GM12864 (cell line): ENCODE data around the gene INMT.

Experiments
- DNase-seq: peaks from one replicate; pipeline ENCODE4 v3.0.0-alpha.2; 2011; ENCODE audit warnings: low read depth
- H3K4me3 ChIP-seq: 2 replicates; pipeline ENCODE4 v1.5.1; 2011; ENCODE audit warnings: mild to moderate bottlenecking, low read depth, low read length, control low read depth
- TF ChIP-seq, protein P1 (sequence below): IDR thresholded peaks from 2 replicates; pipeline ENCODE4 v1.5.1; 2011; ENCODE audit warnings: low read depth, mild to moderate bottlenecking, moderate library complexity, low read length, control low read depth, inconsistent platforms; ENCODE audit errors: missing control alignments

The INMT gene

DNA sequence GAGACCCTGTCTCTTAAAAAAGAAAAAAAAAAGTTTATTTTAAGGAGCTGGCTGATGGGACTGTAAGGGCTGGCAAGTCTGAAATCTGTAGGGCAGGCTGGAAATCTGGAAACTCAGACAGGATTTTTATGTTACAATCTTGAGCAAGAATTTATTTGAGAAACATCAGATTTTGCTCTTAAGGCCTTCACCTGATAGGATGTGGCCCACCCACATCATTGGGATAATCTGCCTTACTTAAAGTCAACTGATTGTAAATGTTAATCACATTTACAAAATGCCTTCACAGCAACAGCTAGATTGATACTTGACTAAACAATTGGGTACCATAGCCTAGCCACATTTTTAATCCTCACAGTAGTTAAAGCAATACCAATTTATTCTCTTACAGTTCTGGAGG is 30.8 kb downstream of the INMT start:
- H3K4me3 ChIP-seq, result no peak overlapping the region
- TF ChIP-seq, protein P1, sequence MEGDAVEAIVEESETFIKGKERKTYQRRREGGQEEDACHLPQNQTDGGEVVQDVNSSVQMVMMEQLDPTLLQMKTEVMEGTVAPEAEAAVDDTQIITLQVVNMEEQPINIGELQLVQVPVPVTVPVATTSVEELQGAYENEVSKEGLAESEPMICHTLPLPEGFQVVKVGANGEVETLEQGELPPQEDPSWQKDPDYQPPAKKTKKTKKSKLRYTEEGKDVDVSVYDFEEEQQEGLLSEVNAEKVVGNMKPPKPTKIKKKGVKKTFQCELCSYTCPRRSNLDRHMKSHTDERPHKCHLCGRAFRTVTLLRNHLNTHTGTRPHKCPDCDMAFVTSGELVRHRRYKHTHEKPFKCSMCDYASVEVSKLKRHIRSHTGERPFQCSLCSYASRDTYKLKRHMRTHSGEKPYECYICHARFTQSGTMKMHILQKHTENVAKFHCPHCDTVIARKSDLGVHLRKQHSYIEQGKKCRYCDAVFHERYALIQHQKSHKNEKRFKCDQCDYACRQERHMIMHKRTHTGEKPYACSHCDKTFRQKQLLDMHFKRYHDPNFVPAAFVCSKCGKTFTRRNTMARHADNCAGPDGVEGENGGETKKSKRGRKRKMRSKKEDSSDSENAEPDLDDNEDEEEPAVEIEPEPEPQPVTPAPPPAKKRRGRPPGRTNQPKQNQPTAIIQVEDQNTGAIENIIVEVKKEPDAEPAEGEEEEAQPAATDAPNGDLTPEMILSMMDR, result no peak
- DNase-seq, result no peak

DNA sequence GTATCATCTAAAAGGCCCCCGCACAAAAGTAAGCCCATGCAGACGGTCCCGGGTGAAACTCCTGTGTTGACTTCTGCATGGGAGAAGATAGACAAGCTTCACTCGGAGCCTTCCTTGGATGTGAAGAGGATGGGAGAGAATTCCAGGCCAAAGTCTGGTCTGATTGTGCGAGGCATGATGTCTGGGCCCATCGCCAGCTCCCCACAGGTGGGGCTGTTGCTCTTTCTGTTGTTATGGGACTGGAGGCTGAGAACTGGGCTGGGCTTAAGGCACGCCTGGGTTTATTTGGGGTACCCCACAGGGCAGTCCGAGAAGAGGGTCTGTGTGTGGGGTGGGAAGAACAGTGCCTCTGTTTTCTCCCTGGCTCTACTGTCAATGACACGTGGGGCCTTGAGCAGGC is 33.9 kb downstream of the INMT start:
- DNase-seq, result no peak
- H3K4me3 ChIP-seq, result no peak overlapping the region
- TF ChIP-seq, protein P1, result no peak

DNA sequence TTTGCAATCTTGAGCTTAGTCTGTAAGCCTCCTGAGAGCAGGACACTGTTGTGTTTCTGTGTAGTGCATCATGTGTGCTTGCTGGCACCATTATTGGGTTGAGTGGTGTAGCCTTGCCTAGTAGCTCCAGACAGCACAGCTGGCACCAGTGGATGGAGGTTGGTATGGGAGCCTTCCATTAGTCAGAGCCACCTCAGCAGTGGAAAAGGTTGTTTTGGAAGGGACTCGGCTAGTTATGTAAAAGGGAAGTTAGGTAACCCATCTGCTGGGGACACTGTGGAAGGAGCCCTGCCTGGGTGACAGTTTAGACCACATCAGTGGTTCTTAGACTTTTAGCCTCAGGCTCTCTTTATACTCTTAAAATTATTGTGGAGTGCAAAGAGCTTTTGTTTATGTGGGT is 35.6 kb downstream of the INMT start:
- no peak overlapping the region for H3K4me3 ChIP-seq
- TF ChIP-seq, protein P1, result no peak
- no peak for DNase-seq

DNA sequence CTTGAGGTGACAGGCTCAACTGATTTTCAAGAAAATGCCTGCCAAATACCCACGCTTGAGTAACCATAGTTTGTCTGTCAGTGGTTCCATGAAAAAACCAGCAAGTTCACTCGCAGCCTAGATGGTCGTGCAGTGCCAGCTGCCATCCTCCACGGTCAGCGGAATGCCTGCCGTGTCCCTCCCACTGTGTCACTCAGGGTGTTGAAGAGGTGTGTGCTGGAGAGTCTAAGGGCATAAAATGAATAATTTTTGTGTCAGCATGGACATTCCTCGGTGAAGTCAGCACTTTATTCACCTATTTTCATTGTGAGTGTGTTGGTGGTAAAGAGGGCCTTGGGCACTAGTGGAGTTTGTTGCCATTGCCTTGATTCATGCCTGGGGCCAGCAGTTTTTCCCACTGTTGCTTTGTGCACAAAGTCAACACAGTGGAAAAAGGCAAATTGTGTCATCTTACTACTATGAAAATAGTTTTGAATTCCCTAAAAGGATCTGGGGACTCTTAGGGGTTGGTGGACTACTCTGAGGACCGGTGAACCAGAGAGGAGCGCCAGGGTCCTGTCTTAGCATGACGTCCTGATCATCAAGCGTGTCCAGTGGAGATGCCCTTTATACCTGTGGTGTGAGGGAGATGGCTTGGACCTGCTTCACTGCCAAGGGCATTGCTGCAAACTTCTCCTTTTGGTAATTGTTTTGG is 36.9 kb downstream of the INMT start:
- TF ChIP-seq, protein P1, result no peak
- DNase-seq, result no peak
- no peak overlapping the region for H3K4me3 ChIP-seq

DNA sequence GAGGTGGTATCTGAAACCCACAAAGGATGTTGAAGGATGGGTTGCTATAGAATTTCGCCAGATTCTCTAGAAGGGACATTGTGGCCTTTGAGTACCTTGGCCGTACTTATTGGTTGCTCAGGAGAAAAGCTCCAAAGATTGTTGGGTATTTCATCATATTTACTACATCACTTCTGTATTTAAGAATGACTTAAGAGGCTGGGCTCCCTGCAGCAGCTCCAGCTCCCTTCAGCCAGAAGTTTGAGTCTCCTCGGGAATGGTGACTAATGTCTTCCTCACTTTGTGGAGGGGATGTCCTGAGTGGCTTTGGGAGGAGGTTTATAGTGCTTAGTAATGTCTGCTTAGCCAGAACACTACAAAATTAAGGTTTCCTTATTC is 37.4 kb downstream of the INMT start:
- DNase-seq, result no peak
- TF ChIP-seq, protein P1, result no peak
- H3K4me3 ChIP-seq, result no peak overlapping the region

DNA sequence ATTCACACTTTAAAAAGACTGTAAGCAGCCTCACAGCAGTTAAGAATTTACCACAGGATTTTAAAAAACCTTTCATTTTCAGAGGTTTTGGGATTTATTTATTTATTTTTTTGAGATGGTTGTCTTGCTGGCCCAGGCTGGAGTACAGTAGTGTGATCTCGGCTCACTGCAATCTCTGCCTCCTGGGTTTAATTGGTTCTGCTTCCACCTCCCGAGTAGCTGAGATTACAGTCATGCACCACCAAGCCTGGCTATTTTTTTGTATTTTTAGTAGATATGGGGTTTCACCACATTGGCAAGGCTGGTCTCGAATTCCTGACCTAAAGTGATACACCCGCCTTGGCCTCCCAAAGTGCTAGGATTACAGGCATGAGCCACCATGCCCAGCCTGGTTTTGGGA is 38.4 kb downstream of the INMT start:
- no peak overlapping the region for H3K4me3 ChIP-seq
- TF ChIP-seq, protein P1, result no peak
- DNase-seq, result no peak

DNA sequence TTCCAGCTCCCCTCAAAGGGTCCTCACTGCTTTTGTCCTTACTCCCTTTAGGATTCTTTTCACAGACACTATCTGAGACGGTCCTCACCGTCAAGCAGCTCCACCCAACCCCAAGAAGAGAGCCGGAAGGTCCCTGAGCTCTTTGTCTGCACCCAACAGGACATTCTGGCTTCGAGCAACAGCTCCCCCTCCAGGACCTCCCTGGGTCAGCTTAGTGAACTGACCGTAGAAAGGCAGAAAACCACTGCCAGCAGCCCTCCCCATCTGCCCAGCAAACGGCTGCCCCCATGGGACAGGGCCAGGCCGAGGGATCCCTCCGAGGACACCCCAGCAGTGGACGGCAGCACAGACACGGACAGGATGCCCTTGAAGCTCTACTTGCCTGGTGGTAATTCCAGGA is 39.2 kb downstream of the INMT start:
- TF ChIP-seq, protein P1, result no peak
- no peak for DNase-seq
- H3K4me3 ChIP-seq, result no peak overlapping the region
